ENCODE results near the gene BIRC2.

BIRC2 gene

GRCh38 chr11:102377891-102378290, 30.9 kb downstream of the BIRC2 start:
- DNase-seq = no peak

DNA sequence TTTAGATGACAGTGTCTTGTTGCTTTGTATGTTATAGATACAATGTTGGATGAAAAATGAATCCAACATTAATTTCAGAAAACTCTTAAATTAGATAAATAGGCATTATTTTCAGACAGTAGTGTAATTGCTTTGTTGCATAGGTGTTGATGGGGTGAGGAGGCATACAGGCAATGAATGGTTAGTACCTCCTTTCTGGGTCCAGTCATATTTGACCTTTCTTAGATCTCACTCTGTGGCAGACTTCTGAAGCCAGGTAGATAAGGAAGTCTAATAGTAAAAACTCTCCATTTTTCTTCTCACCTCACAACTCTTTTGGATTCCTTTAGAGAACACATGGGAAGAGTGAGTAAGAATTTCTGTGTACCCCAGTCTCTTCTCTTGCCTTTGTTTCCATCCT, 31.8 kb downstream of the BIRC2 start:
- DNase-seq = no peak

GRCh38 chr11:102382384-102382783, 35.4 kb downstream of the BIRC2 start:
- no peak for DNase-seq

GRCh38 chr11:102383839-102384238, 36.8 kb downstream of the BIRC2 start:
- DNase-seq = no peak

DNA sequence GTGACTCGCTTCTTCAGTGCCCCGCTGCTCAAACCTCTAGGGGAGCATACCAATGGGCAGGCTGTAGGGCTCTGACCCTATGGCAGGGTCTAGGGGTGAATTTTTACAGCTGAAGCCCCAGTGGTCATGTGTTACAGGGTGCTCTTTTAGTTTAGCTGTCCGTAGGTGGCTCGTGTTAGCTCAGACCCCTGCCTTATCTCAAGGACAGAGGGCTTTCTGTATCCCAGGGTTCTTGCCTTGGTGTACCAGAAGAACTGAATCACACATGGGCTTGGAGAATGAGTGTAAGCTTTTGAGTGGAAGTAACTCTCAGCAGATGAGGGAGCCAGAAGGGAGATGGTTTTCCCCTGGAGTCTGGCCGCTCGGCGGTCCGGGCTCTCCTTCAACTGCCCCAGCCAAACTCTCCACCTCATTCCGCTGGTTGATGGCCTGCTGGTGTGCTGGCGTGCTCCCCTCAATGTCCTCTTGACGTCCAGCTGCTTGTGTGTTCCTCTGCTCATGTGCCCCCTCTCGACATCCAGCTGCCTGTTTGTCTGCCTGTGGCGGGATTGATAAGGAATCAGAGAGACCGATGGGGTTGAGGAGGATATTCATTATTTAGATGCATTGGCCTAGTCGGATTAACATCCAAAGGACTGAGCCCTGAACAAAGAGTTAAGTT, 37.5 kb downstream of the BIRC2 start:
- DNase-seq = no peak

- no peak for DNase-seq
Observed at GRCh38 chr11:102385085-102386007, 38.3 kb downstream of the BIRC2 start.

DNA sequence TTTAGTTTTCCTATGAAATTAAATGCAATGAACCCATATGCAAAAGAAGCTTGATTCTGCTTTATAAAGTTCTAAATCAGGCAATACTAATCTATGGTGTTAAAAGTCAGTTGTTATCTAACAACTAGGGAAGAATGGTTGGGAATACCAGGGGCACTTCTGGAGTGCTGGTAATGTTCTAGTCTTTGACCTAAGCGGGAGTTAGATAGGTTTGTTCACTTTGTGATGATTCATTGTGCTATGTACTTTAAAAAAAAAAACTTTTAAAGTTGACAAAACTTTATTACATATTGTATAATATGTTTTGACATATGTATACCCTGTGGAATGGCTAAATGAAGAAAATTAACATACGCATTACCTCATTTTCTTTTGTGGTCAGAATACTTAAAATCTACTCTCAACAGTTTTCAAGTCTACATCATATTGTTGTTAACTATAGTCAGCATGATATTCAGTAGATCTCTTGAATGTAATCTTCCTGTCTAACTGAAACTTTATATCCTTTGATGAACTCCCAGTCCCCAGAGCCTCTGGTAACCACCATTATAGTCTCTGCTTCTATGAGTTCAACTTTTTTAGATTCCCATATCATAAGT, 39.2 kb downstream of the BIRC2 start:
- DNase-seq = no peak

DNA sequence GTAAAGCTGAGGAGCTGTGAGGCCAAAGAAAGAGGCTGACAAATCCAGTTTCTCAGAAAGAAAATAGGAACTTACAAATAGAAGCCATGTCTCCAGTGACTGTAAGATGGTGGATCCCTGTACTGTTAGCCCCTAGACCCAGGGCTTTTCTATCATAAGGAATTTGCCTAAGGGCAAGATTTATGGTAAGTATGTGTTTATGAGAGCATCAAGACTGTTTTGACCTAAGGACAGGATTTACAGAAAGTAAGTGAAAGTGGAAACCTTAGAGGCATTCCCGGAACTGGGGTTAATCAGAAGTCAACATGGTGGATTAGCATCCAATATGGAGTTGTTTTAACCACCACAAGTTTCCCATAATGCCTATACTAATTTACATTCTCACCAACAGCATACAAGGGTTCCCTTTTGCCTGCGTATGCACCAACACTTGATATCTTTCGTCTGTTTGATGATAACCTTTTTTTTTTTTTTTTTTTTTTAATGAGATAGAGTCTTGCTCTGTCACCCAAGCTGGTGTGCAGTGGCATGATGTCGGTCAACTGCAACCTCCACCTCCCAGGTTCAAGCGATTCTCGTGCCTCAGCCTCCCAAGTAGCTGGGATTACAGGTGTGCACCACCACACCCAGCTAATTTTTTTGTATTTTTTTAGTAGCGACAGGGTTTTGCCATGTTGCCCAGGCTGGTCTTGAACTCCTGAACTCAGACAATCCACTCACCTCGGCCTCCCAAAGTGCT, 40.2 kb downstream of the BIRC2 start:
- DNase-seq = no peak

DNA sequence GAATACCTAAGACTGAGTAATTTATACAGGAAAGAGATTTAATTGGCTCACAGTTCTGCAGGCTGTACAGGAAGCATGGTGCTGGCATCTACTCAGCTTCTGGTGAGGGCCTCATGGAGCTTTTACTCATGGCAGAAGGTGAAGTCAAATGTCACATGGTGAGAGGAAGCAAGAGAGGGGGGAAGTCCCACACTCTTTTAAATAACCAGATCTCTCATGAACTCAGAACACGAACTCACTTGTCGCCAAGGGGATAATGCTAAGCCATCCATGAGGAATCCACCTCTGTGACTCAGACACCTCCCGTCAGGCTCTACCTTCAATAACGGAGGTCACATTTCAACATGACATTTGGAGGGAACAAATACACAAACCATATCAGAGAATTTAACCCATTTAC, 42.2 kb downstream of the BIRC2 start:
- no peak for DNase-seq

- peak; percentile 75 for DNase-seq
Observed at GRCh38 chr11:102390667-102391465, 43.9 kb downstream of the BIRC2 start.

DNA sequence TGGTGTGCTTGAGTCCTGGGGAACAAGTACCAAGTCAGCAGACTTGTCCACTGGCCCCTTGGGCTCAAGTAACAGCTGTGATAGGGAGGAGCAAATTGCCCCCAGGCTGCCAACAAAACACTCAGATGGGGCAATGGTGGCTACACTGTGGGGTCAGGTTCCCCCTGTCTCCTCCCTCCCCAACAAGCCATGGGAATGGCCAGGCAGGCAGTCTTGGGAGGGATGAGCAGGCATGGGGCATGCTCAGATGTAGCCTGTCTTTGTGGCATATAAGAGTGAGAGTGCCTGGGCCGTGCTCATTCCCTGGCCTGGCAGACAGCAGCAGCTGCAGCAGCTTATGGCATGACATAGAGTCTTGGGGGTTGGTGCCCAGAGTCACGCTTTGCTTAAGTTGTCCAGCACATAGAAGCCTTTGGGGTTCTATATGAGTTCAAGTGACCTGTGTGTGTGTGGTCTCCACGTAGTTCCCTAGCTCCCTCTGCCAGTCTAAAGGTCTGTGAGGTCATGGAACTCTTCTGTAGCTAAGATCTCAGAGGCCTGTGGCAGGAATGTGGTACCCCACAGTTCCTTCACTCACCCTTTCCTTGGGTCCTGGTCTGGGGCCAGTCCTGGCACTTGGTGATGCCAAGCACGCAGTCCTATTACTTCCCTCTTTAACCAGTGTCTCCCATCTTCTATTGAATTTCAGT, 44.7 kb downstream of the BIRC2 start:
- no peak for DNase-seq

GRCh38 chr11:102393272-102393730, 46.3 kb downstream of the BIRC2 start:
- no peak for DNase-seq

DNA sequence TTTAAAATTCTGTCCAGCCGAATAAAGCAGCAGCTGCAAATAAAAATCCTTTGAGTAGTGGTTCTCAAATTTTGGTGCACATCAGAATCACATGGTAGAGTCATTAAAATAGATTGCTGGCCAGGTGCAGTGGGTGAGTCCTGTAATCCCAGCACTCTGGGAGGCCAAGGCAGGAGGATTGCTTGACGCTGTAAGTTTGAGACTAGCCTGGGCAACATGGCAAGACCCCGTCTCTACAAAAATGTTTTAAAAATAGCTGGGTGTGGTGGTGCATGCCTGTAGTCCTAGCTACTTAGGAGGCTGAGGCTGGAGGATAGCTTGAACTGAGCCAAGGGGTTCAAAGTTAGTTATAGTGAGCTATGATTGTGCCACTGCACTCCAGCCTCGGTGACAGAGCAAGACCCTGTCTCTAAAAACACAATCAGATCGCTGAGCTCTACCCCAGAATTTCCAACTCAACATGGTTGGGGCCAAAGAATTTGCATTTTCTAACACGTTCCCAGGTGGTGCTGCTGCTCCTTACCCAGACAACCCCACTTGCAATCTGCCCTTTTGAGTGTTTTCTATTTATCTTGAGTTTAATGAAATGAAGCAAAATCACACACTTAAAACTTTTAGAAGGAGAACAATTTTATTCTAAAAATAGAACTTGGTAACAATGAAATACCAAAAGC, 48.8 kb downstream of the BIRC2 start:
- DNase-seq = no peak

GRCh38 chr11:102396708-102397563, 49.9 kb downstream of the BIRC2 start:
- DNase-seq = no peak

DNA sequence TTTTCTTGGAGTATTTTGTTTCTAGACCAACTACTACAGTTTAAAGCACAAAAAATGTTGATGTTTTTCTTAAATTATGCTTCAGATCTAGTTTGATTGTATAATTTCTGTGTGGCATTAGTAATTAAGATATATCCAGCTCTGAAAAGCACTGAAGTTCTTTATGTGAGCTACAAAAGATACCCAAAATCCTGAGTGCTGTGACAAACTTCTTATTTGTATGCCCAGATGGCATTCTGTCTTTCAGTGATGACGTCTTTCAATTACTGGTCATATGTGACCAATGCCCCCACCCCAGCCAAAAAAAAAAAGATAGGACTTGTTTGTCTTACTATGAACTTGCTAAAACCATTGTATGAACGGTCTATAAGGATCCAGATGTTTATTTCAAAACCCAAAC, 51.3 kb downstream of the BIRC2 start:
- no peak for DNase-seq

GRCh38 chr11:102399189-102399588, 52.2 kb downstream of the BIRC2 start:
- no peak for DNase-seq

- DNase-seq = no peak
Observed at GRCh38 chr11:102400603-102401002, 53.6 kb downstream of the BIRC2 start.

DNA sequence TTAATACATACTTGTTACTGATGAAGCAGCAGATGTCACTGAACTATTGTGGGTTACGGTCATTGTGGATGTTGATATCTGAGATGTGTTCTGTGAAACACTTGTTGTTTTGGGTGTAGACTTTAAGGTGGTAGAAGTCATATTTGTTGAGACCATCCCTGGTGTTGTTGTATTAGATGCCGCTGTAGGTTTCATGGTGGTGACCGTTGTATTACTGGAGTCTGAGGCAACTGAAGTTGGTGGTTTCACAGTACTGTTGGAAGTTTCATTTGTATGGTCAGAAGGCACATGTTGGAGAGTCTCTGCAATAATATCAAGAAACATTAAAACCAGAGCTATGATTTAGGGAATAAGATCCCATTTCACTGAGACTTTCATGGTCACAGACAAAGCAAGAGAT, 54.9 kb downstream of the BIRC2 start:
- DNase-seq = no peak

- DNase-seq = no peak
Observed at GRCh38 chr11:102402548-102402947, 55.5 kb downstream of the BIRC2 start.

DNA sequence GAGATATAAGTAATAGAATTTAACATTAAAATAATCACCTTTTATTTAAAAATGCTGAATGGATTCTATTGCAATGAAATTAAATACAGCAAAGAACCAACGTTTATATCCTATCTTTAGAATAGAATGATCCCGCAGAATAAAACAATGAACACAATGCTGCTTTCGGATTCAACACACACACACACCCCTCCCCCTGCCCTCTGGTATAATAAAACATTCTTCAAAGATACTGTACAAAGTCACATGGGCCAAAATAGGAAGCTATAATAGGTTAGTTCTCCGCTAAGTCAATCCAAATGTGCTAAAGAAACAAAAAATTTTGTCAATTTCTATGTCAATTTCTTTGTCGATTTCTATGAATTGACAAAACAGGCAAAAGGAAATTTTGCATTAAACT, 58.5 kb downstream of the BIRC2 start:
- DNase-seq = no peak

Data from RPMI8226 (cell line).